CD4-positive, alpha-beta T cell treated with Interleukin-6 for 4 hours (primary cell): Measurements from ENCODE around the gene BRIP1.
"Not testable (repeated sequence)": the region's sequence is repeated elsewhere in the genome, so short reads cannot be mapped to it uniquely, and the experiment has no call there.

Experiments used
- DNase-seq: peaks from one replicate; pipeline ENCODE4 v3.0.0-alpha.2; 2020; ENCODE audit warnings: mixed read lengths

BRIP1 gene

DNA sequence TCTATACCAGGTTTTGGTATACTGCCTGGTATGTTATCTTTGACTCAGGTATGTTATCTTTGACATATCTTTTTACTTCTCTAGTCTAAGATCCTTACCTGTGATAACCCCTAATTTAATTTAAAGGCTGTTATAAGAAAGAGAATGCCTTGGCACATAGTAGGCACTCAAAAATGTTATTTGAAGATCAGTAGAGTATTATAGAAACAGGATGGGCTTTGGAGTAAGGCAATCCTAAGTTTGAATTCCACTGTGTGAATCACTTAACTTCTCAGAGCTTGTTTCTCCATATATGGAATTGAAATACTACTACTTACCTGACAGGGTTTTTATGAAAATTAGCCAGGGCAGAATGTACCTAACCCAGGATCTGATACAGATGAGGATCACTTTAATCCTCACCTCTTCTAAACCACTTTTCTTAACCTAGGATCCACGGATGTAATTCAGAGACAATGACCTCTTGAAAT, 1.2 kb downstream of the BRIP1 start:
- no peak for DNase-seq

GRCh38 chr17:61860397-61860796, 2.9 kb downstream of the BRIP1 start:
- not testable (repeated sequence) for DNase-seq

DNA sequence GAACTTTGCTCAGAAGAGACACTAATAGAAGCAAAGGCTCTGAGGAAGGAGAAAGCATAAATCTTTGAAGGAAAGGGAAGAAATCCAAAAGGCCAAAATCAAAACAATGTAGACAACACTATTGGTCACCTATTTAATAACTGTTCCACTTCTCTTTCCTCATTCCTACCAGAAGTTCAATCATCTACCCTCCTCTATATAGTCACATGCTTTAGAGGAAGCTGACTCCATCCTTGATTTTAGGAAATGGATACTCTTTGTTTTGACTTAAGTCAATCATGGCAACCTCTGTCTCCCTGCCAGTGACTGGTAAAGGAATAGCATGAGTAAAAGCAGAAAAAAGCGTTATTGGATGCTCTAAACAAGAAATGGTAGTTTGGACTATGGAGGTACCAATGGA, 7.3 kb downstream of the BRIP1 start:
- no peak for DNase-seq

DNA sequence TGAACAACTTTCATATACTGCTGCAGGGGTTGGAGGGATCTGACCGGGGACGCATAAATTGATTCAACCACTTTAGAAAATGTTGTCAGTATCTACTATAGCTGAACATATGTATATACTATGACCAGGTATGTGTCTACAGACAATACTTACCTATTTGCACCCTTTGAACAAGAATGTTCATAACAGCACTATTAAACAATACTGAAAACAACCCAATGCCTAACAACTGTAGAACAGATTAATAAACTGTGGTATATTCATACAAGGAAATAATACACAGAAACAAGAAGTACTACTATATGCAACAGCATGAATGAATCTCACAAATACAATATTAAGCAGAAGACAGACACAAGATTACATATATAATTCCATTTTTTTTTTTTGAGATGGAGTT, 10.5 kb downstream of the BRIP1 start:
- DNase-seq = no peak

DNA sequence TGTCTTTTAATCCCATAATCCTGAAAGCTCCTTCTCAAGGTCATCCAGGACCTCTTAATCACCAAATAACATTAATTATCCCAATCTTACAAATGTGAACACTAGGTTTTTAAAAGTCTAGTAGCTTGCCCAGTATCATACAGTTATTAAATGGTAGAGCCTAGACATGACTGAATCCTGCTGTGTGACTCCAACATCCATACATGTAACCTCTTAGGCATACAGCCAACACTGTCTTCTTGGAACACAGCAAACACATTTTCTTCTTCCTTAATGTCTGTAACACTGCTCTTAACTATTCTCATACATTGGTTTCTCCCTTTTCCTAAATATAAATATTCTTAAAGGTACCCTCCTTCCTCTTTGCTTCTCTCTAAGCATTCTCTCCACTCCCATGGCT, 13.7 kb downstream of the BRIP1 start:
- no peak for DNase-seq

DNA sequence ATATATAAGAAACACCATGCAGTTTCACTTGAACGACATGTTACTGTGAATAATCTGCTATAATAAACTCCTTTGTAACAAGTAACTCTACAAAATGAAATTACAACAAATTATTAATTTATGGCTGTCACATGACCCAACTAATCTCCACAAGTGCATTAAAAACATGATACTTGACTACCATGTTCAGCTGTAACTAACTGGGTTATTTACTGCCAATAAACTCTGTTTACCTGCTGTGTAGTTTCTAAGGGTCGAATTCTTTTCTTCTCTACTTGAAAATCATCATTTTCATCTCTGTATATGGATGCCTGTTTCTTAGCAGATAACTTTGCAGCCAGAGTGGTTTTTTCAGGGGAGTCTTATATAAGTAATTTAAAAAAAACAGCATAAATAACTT, 14.4 kb downstream of the BRIP1 start:
- no peak for DNase-seq

GRCh38 chr17:61848247-61848646, 15.1 kb downstream of the BRIP1 start:
- DNase-seq = no peak

DNA sequence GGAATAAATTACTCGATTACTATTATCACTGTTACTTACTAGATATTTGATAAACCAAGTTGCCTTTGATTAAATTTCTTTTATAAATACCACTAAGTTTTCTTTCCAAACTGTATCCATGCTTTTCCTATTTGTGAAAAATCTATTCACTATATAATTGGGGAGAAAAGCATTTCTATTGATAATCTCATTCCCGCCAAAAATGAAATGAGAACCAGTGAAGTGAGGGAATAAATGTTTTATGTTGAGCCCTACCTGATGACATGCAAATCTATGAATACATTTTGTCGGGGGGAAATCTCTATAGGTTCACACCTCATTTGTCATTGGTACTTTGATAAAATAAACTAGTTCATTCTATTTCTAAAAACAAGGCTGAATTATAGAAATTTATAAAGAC, 15.7 kb downstream of the BRIP1 start:
- no peak for DNase-seq

DNA sequence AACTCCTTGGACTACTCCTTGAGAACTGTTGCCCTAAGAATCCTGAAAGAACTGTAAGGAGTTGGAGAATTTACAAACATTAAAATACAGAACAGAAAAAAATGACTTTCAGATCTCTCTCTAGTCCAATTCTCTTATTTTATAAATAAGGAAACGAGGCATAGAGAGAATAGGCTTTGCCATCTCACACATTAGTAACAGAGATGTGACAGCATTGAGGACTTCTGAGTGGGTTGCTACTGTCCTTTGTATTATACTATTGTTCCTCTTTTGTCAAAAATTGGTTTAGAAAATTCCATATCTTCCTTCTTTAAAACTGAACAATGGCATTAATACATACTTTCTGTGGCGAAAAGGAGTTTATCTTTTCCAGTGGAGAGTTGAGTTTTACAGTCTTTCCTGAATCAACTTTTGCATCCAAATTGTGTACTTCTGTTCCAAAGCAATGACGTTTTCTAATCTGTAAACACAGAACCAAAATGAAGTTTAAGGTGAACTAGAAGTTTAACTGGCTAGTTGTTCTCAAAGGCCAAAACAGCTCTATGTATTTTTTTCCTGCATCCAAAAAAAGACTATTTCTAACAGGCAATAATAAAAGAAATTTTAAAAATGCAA, 16.5 kb downstream of the BRIP1 start:
- DNase-seq = no peak

GRCh38 chr17:61846088-61846487, 17.2 kb downstream of the BRIP1 start:
- no peak for DNase-seq

GRCh38 chr17:61843435-61843834, 19.9 kb downstream of the BRIP1 start:
- DNase-seq = no peak

DNA sequence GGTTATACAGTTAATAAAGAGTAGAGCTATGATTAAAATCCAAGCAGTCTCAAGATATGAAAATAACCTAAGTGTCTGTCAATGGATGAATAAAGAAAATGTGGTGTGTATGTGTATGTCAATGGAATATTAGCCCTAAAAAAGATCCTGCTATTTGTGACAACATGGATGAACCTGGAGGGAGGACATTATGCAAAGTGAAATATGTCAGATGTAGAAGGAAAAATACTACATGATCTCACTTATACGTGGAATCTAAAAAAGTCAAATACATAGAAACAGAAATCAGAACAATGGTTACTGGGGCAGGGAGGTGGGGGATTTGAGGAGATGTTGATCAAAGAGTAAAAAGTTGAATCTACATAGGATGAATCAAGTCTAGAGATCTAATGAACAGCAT, 20.4 kb downstream of the BRIP1 start:
- no peak for DNase-seq

GRCh38 chr17:61839300-61839786, 24.0 kb downstream of the BRIP1 start:
- DNase-seq = no peak

GRCh38 chr17:61837175-61838051, 25.9 kb downstream of the BRIP1 start:
- DNase-seq = peak; percentile 57

- DNase-seq = no peak
These were observed 26.8 kb downstream of the BRIP1 start for GRCh38 chr17:61836266-61837174.

GRCh38 chr17:61835606-61836005, 27.7 kb downstream of the BRIP1 start:
- DNase-seq = no peak

DNA sequence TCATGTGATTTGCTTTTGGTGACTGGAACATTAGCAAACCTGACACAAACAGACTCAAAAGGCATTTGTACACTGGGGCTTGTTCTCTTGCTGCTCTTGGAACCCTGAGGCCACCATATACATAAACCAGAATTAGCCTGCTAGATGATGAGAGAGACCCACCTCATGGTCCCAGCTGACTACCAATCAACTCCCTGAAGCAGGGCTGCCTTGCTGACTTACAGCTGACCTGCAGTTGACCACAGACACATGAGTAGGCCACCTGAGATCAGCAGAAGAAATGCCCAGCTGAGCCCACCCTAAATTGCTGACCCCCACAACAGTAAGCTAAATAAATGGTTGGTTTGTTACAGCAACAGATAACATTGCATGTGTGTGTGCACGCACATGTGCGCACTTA, 28.7 kb downstream of the BRIP1 start:
- DNase-seq = no peak

- no peak for DNase-seq
These were observed 29.7 kb downstream of the BRIP1 start for GRCh38 chr17:61833536-61834193.

- DNase-seq = no peak
These were observed 30.9 kb downstream of the BRIP1 start for GRCh38 chr17:61832463-61832862.

DNA sequence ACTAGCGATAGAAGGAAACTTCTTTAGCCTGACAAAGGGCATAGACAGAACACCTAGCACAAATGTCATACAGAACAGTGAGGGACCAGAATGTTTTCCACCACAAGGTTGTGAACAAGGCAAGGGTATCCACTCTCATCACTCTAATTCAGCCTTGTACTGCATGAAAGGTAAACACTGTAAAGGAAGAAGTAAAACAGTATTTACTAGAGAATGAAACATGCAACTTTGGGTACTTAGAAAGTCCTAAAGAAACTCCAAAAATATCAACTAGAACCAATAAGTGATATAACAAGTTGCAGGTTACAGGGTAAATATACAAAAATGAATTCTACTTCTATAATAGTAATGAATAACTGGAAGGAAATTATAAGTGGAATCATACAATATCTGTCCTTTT, 32.2 kb downstream of the BRIP1 start:
- DNase-seq = no peak

DNA sequence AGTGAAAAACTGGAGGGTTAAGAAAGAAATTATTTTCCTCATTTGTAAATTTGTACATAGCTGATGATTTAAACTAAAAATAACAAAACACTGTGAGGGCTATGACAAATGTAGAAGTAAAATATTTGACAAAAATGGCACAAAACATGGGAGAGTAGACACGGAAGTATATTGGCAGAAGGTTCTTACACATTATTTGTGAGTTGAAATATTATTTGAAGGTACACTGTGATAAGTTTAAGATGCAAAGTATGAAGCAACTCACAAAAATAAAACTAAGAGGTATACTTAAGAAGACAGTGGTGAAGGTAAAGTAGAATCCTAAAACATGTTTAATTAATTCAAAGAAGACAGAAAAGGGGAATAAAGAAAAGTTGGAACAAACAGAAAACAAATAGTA, 34.6 kb downstream of the BRIP1 start:
- no peak for DNase-seq

GRCh38 chr17:61827649-61828395, 35.5 kb downstream of the BRIP1 start:
- DNase-seq = no peak
